PC-3 (cell line): ENCODE measurements around the gene RASL10A. TPM values are rescaled to one million over a fixed set of nuclear protein-coding genes. Genes with fewer than 3 reads are reported as not detected.

Experiments
- ATAC-seq: fragments of 200-7000 bp; cut with Tn5 transposase; 2 replicates; pipeline ENCODE4 v1.9.1; 2020; ENCODE audit warnings: mild to moderate bottlenecking, moderate library complexity
- BruUV-seq: library from RNA; stranded (reverse); fragments of 400-500 nt; replicated peaks from 2 replicates; lab custom pipeline; 2021; lab: Mats Ljungman, UMichigan
- CTCF ChIA-PET: fragments of 300-600 bp; sonication (Branson Sonifier 250); formaldehyde crosslinking; loops from one replicate; lab custom pipeline; 2022; ENCODE audit warnings: antibody characterized with exemption; lab: Charles Lee
- POLR2A ChIA-PET: fragments of 300-600 bp; sonication (Branson Sonifier 250); formaldehyde crosslinking; loops from one replicate; lab custom pipeline; 2022; ENCODE audit warnings: antibody characterized with exemption; ENCODE audit not compliant: unreplicated experiment; lab: Charles Lee
- DNase-seq: peaks from one replicate; pipeline ENCODE4 v3.0.0-alpha.2; 2015
- H2AFZ ChIP-seq: fragments of 300-600 bp; sonication (generic); 2 replicates; pipeline ENCODE4 v1.6.0; 2016; ENCODE audit warnings: antibody characterized with exemption, low read length
- H3F3A ChIP-seq: fragments of 300-600 bp; sonication (generic); one replicate; pipeline ENCODE4 v1.6.0; 2017; ENCODE audit warnings: antibody characterized with exemption, low read length, control low read depth, mild to moderate bottlenecking; ENCODE audit not compliant: unreplicated experiment
- H3K27ac ChIP-seq: fragments of 300-600 bp; sonication (generic); 2 replicates; pipeline ENCODE4 v1.5.1; 2016; ENCODE audit warnings: mild to moderate bottlenecking, low read length
- H3K27me3 ChIP-seq: fragments of 300-600 bp; sonication (generic); 2 replicates; pipeline ENCODE4 v1.6.1; 2016; ENCODE audit warnings: low read length, mixed read lengths
- H3K36me3 ChIP-seq: fragments of 300-600 bp; sonication (generic); 2 replicates; pipeline ENCODE4 v1.6.1; 2016; ENCODE audit warnings: low read depth, mixed run types, low read length, mixed read lengths
- H3K4me1 ChIP-seq: fragments of 300-600 bp; sonication (generic); 2 replicates; pipeline ENCODE4 v1.5.1; 2016; ENCODE audit warnings: low read length; ENCODE audit not compliant: insufficient read depth
- H3K4me2 ChIP-seq: fragments of 300-600 bp; sonication (generic); 2 replicates; pipeline ENCODE4 v1.6.0; 2016; ENCODE audit warnings: low read length
- H3K4me3 ChIP-seq: fragments of 300-600 bp; sonication (generic); 2 replicates; pipeline ENCODE4 v1.5.1; 2016; ENCODE audit warnings: mild to moderate bottlenecking, low read length, mixed read lengths
- H3K79me2 ChIP-seq: fragments of 300-600 bp; sonication (generic); 2 replicates; pipeline ENCODE4 v1.6.1; 2017; ENCODE audit warnings: low read length, mixed read lengths
- H3K9ac ChIP-seq: fragments of 300-600 bp; sonication (generic); 2 replicates; pipeline ENCODE4 v1.6.0; 2016; ENCODE audit warnings: mild to moderate bottlenecking, low read length
- H3K9me2 ChIP-seq: fragments of 300-600 bp; sonication (generic); replicated peaks from 2 replicates; pipeline ENCODE4 v1.6.1; 2016; ENCODE audit warnings: mixed run types, low read length, mixed read lengths
- H3K9me3 ChIP-seq: fragments of 300-600 bp; sonication (generic); 2 replicates; pipeline ENCODE4 v1.6.1; 2016; ENCODE audit warnings: low read length, mixed read lengths
- H4K20me1 ChIP-seq: fragments of 300-600 bp; sonication (generic); 2 replicates; pipeline ENCODE4 v1.6.1; 2016; ENCODE audit warnings: low read length, mixed read lengths
- EZH2 ChIP-seq: fragments of 300-600 bp; sonication (generic); IDR thresholded peaks from one replicate; pipeline ENCODE4 v1.6.1; 2017; ENCODE audit warnings: antibody characterized with exemption, mild to moderate bottlenecking, low read length; ENCODE audit not compliant: unreplicated experiment
- EZH2phosphoT487 ChIP-seq: fragments of 300-600 bp; sonication (generic); IDR thresholded peaks from 2 replicates; pipeline ENCODE4 v1.6.1; 2018; ENCODE audit warnings: mild to moderate bottlenecking, antibody characterized with exemption, low read length, borderline replicate concordance
- intact Hi-C: fragments of 100-400 bp; cut with micrococcal nuclease; formaldehyde crosslinking; loops from 2 replicates; pipeline ENCODE4 v1.9.0; 2023
- total RNA-seq: library from RNA; depleted of rRNA; stranded (reverse); fragments of >200 nt; gene quantifications from 2 replicates; pipeline ENCODE4 v1.2.3, GENCODE V29; 2014
- TF ChIP-seq, protein P1 (sequence below): fragments of 300-600 bp; sonication (generic); conservative IDR thresholded peaks from 2 replicates; pipeline ENCODE4 v1.5.1; 2017; ENCODE audit warnings: antibody characterized with exemption, low read depth, mild to moderate bottlenecking, low read length

RASL10A gene
- total RNA-seq, 1 experiment from 2014 or later, result not detected

DNA sequence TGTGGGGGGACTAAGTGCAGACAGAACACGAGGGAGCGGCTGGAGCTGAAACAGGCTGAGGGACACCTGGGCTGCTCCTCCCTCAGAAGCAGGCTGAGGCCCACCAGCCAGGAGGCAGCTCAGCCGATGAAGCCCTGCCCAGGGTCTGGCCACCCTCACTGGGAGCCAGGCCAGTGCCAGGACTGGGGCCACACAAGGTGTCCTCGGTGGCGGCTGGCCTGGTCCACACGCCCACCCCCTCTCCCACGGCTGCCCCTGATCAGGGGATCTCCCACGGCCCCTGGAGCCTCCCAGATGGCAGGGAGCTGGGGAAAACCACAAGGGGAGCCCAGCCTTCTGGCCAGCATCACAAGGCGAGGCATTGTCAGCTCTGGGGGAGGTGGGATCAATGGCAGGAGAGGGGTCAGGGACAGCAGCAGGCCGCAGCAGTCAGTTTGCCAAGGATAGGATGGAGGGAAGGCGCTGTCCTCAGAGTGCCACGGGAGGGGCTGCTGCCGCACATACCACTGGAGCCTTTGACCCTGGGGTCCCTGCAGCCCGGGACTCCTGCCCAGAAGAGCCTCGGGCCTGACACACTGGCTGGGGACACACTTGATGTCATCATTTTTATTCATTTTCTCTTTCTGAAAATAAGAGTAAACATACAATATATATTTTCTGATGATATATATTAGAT is 11.7 kb upstream of the RASL10A start:
- no peak overlapping the region for H3K4me3 ChIP-seq
- no peaks in the 10 kb centered on the region for H3F3A ChIP-seq
- TF ChIP-seq, protein P1, sequence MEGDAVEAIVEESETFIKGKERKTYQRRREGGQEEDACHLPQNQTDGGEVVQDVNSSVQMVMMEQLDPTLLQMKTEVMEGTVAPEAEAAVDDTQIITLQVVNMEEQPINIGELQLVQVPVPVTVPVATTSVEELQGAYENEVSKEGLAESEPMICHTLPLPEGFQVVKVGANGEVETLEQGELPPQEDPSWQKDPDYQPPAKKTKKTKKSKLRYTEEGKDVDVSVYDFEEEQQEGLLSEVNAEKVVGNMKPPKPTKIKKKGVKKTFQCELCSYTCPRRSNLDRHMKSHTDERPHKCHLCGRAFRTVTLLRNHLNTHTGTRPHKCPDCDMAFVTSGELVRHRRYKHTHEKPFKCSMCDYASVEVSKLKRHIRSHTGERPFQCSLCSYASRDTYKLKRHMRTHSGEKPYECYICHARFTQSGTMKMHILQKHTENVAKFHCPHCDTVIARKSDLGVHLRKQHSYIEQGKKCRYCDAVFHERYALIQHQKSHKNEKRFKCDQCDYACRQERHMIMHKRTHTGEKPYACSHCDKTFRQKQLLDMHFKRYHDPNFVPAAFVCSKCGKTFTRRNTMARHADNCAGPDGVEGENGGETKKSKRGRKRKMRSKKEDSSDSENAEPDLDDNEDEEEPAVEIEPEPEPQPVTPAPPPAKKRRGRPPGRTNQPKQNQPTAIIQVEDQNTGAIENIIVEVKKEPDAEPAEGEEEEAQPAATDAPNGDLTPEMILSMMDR, result no peak
- TF ChIP-seq EZH2 (no peak), EZH2phosphoT487 (no peak)
- no peak for ATAC-seq
- H3K79me2 ChIP-seq, result no peaks in the 10 kb centered on the region
- no peak overlapping the region for H2AFZ ChIP-seq
- 0 out of 2 replicates have a peak, but pooled peaks cover 1% of the 10 kb centered on the region for H3K36me3 ChIP-seq
- intact Hi-C loops, result no loop called here
- H3K9me3 ChIP-seq, result no peaks in the 10 kb centered on the region
- H3K4me2 ChIP-seq, result no peak overlapping the region
- no peak for DNase-seq
- H4K20me1 ChIP-seq, result no peaks in the 10 kb centered on the region
- no peaks in the 10 kb centered on the region for H3K4me1 ChIP-seq
- no peak overlapping the region for H3K9ac ChIP-seq
- no peak overlapping the region for H3K27ac ChIP-seq
- CTCF ChIA-PET, result no interaction called here
- no TSS peak for BruUV-seq
- H3K9me2 ChIP-seq, result no peaks in the 10 kb centered on the region
- no peaks in the 10 kb centered on the region for H3K27me3 ChIP-seq
- POLR2A ChIA-PET, result no interaction called here

DNA sequence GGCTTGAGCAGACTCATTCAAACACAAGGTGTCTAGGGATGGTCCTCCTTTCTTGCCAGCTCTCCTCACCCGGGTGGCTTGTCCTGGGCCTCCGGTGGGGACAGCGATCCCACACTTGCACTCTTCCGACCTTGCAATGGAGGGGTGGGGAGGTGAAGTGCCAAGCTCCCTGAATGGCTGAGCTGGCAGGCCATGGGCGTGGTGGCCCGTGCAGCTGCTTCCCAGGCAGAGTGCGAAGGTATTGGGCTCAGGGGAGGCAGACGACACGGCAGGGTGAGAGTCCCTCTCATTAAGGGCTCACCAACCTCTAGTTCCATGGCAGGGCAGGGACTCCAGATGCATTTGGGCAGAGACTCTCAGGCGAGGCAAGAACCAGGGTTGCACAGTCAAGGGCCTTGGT is 11.0 kb upstream of the RASL10A start:
- H3K4me1 ChIP-seq, result no peaks in the 10 kb centered on the region
- no peak overlapping the region for H2AFZ ChIP-seq
- H3K9me2 ChIP-seq, result no peaks in the 10 kb centered on the region
- POLR2A ChIA-PET, result no interaction called here
- H3K27ac ChIP-seq, result no peak overlapping the region
- H3F3A ChIP-seq, result no peaks in the 10 kb centered on the region
- ATAC-seq (no peak), DNase-seq (no peak)
- no peaks in the 10 kb centered on the region for H3K36me3 ChIP-seq
- CTCF ChIA-PET, result no interaction called here
- no peaks in the 10 kb centered on the region for H3K27me3 ChIP-seq
- H3K9me3 ChIP-seq, result no peaks in the 10 kb centered on the region
- no peak overlapping the region for H3K4me2 ChIP-seq
- H4K20me1 ChIP-seq, result no peaks in the 10 kb centered on the region
- intact Hi-C loops, result no loop called here
- no peak overlapping the region for H3K9ac ChIP-seq
- BruUV-seq, result no TSS peak
- no peak overlapping the region for H3K4me3 ChIP-seq
- TF ChIP-seq, protein P1, result no peak
- TF ChIP-seq EZH2phosphoT487, result no peak
- TF ChIP-seq EZH2, result no peak
- no peaks in the 10 kb centered on the region for H3K79me2 ChIP-seq

DNA sequence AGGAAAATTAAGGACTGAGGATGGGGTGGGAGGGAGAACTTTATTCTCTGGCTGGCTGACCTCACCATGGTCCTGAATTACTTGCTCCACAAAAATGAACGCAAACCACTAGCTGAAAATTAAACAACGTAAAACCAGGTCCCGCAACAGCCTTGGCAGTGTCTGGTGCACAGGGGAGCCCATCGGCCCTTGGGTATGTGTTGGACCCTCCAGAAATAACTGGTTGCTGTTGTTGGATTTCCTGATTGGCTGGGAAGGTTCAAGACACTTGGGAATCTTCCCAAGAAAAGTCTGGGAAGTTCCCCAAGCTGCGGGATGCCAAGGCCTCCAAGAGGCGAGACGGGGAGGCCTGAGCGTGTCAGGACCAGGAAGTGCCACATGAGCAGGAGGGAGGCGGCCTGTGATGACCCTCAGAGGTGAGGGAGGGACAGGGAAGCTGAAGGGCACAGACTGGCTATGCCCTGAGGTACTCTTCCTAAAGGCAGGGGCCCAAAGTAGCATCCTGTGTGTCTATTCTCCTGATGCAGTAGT is 10.4 kb upstream of the RASL10A start:
- TF ChIP-seq EZH2phosphoT487 (no peak), EZH2 (no peak)
- TF ChIP-seq, protein P1, result no peak
- H3K4me1 ChIP-seq, result no peaks in the 10 kb centered on the region
- no peak for DNase-seq
- ATAC-seq, result no peak
- H3K4me3 ChIP-seq, result no peak overlapping the region
- POLR2A ChIA-PET, result no interaction called here
- intact Hi-C loops, result no loop called here
- H2AFZ ChIP-seq, result no peak overlapping the region
- no peaks in the 10 kb centered on the region for H3K79me2 ChIP-seq
- no peaks in the 10 kb centered on the region for H3K9me3 ChIP-seq
- H4K20me1 ChIP-seq, result no peaks in the 10 kb centered on the region
- BruUV-seq, result no TSS peak
- H3K4me2 ChIP-seq, result no peak overlapping the region
- CTCF ChIA-PET, result no interaction called here
- H3K27me3 ChIP-seq, result no peaks in the 10 kb centered on the region
- H3K27ac ChIP-seq, result no peak overlapping the region
- no peak overlapping the region for H3K9ac ChIP-seq
- H3F3A ChIP-seq, result no peaks in the 10 kb centered on the region
- no peaks in the 10 kb centered on the region for H3K36me3 ChIP-seq
- H3K9me2 ChIP-seq, result no peaks in the 10 kb centered on the region
